ENCODE results near the gene PGRMC2. TPM values are rescaled to one million over a fixed set of nuclear protein-coding genes. Genes with fewer than 3 reads are reported as not detected.

PGRMC2 gene
- total and polyA plus RNA-seq, 2 of the 4 experiments (the other 2 are of a cell fraction), result 13.4 to 40.7 TPM

DNA sequence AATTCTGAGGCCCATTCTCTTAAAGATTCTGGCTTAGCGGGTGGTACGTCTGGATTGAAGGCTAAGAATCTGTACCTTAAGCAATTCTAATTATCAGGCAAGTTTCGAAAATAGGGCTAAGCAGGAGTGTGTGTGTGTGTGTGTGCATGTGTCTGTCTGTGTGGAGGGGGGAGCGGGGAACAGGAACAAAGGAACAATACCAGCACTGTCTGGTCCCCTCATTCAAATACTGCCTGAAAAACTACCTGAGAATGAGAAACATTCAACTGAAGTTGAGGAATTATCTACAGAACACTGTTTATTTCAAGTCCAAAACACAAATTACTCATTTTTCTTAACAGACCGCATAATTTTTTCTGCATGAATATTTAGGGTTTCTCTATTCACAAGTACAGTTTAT, 18.6 kb downstream of the PGRMC2 start:
- no peak overlapping the region for H4K8ac ChIP-seq (ENCODE audit: low read depth in 2 of 2, low read length in 2 of 2)
- no TSS peak for BruUV-seq (replicated peaks)
- peaks cover 10 to 23% of the 10 kb centered on the region in 2 experiments for H3K79me1 ChIP-seq (ENCODE audit: low read depth in 1 of 2, low read length in 2 of 2)
- H4K91ac ChIP-seq (ENCODE audit: insufficient read depth, low read depth, low read length), result no peak overlapping the region
- no peak overlapping the region for H3K14ac ChIP-seq (replicated peaks; ENCODE audit: low read depth, low read length)
- no peak overlapping the region for H3K4me2 ChIP-seq (ENCODE audit: low read depth, low read length)
- no peak overlapping the region for H2BK15ac ChIP-seq (ENCODE audit: low read depth, low read length)
- H3K27me3 ChIP-seq (ENCODE audit: control insufficient read depth, insufficient read depth, low read length), result no peaks in the 10 kb centered on the region
- H3K18ac ChIP-seq (ENCODE audit: low read depth, low read length), result 0 out of 2 replicates have a peak overlapping the region, but pooled peaks have one; percentile 0
- dilution Hi-C loops (cut with HindIII; ENCODE audit: low sequenced_read_pairs, unreplicated experiment) (no loop called here), intact Hi-C loops (cut with micrococcal nuclease) (no loop called here), in situ Hi-C loops (cut with MboI; ENCODE audit: low sequenced_read_pairs) (no loop called here)
- no peak overlapping the region for H3K56ac ChIP-seq (ENCODE audit: extremely low read depth, insufficient read depth, low read length)
- H2BK120ac ChIP-seq (ENCODE audit: low read depth, low read length), result no peak overlapping the region
- no peak for TF ChIP-seq POLR2A (IDR thresholded peaks at IDR 0.05; ENCODE audit: low read depth, low read length)
- TF ChIP-seq CEBPB (IDR thresholded peaks at IDR 0.05; ENCODE audit: low read depth, low read length), result no peak
- TF ChIP-seq RFX5 (IDR thresholded peaks at IDR 0.05; ENCODE audit: low read depth, low read length), result no peak
- TF ChIP-seq, protein P1, sequence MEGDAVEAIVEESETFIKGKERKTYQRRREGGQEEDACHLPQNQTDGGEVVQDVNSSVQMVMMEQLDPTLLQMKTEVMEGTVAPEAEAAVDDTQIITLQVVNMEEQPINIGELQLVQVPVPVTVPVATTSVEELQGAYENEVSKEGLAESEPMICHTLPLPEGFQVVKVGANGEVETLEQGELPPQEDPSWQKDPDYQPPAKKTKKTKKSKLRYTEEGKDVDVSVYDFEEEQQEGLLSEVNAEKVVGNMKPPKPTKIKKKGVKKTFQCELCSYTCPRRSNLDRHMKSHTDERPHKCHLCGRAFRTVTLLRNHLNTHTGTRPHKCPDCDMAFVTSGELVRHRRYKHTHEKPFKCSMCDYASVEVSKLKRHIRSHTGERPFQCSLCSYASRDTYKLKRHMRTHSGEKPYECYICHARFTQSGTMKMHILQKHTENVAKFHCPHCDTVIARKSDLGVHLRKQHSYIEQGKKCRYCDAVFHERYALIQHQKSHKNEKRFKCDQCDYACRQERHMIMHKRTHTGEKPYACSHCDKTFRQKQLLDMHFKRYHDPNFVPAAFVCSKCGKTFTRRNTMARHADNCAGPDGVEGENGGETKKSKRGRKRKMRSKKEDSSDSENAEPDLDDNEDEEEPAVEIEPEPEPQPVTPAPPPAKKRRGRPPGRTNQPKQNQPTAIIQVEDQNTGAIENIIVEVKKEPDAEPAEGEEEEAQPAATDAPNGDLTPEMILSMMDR (conservative IDR thresholded peaks at IDR 0.05; ENCODE audit: low read depth, low read length), result no peak
- TF ChIP-seq, protein P2, sequence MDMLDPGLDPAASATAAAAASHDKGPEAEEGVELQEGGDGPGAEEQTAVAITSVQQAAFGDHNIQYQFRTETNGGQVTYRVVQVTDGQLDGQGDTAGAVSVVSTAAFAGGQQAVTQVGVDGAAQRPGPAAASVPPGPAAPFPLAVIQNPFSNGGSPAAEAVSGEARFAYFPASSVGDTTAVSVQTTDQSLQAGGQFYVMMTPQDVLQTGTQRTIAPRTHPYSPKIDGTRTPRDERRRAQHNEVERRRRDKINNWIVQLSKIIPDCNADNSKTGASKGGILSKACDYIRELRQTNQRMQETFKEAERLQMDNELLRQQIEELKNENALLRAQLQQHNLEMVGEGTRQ (IDR thresholded peaks at IDR 0.05; ENCODE audit: low read depth, low read length), result no peak
- TF ChIP-seq RCOR1 (IDR thresholded peaks at IDR 0.05; ENCODE audit: insufficient replicate concordance, low read length), result no peak
- TF ChIP-seq NFE2L2 (IDR thresholded peaks at IDR 0.05; ENCODE audit: low read depth, low read length), result no peak
- no peak for TF ChIP-seq BHLHE40 (IDR thresholded peaks at IDR 0.05; ENCODE audit: low read depth, low read length)
- no peak for TF ChIP-seq SMC3 (IDR thresholded peaks at IDR 0.05; ENCODE audit: low read depth, low read length)
- no peak for TF ChIP-seq FOS (IDR thresholded peaks at IDR 0.05; ENCODE audit: low read depth, low read length)
- no peak for TF ChIP-seq MXI1 (IDR thresholded peaks at IDR 0.05; ENCODE audit: borderline replicate concordance, low read depth, low read length)
- no peak for TF ChIP-seq RAD21 (IDR thresholded peaks at IDR 0.05; ENCODE audit: low read length)
- TF ChIP-seq, protein P3, sequence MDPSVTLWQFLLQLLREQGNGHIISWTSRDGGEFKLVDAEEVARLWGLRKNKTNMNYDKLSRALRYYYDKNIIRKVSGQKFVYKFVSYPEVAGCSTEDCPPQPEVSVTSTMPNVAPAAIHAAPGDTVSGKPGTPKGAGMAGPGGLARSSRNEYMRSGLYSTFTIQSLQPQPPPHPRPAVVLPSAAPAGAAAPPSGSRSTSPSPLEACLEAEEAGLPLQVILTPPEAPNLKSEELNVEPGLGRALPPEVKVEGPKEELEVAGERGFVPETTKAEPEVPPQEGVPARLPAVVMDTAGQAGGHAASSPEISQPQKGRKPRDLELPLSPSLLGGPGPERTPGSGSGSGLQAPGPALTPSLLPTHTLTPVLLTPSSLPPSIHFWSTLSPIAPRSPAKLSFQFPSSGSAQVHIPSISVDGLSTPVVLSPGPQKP (IDR thresholded peaks at IDR 0.05; ENCODE audit: borderline replicate concordance, low read depth, low read length), result no peak
- H3K4me3 ChIP-seq (ENCODE audit: insufficient read depth, low read depth, low read length), result no peak overlapping the region
- no CpG with 5 or more reads among the region's 5 CpGs for WGBS, 2 experiments (ENCODE audit: extremely low coverage in 2 of 2, insufficient read length in 1 of 2)
- no peak overlapping the region for H3K9ac ChIP-seq (ENCODE audit: low read depth, low read length)
- peaks cover 11% of the 10 kb centered on the region for H3K9me3 ChIP-seq (ENCODE audit: control insufficient read depth, insufficient read depth, low read length)
- no peak overlapping the region for H2AFZ ChIP-seq (replicated peaks; ENCODE audit: low read length, poor library complexity)
- no peak overlapping the region for H4K5ac ChIP-seq (ENCODE audit: low read depth, low read length)
- no peak overlapping the region for H2BK20ac ChIP-seq (ENCODE audit: low read depth, low read length)
- H3K36me3 ChIP-seq (ENCODE audit: control insufficient read depth, insufficient read depth, low read length), result peaks cover 19% of the 10 kb centered on the region
- ChIA-PET POLR2A (ENCODE audit: unreplicated experiment) (no interaction called here), CTCF (no interaction called here)
- DNase-seq, result no peak
- peak overlapping the region; percentile 49 for H2BK5ac ChIP-seq (ENCODE audit: low read depth, low read length, poor library complexity, severe bottlenecking)
- 0 out of 2 replicates have a peak overlapping the region, but pooled peaks have one; percentile 40 for H2AK5ac ChIP-seq (ENCODE audit: low read depth, low read length)
- H4K20me1 ChIP-seq (ENCODE audit: insufficient read depth, low read length), result peaks cover 4% of the 10 kb centered on the region; the same call in 1 of the 2 replicates
- ATAC-seq (ENCODE audit: low read depth), result peak; percentile 38
- H3K9me1 ChIP-seq (ENCODE audit: insufficient read depth, low read length), result no peaks in the 10 kb centered on the region; the same call in 1 of the 2 replicates
- H3K4ac ChIP-seq (ENCODE audit: low read depth, low read length), result no peak overlapping the region
- H2AK9ac ChIP-seq (replicated peaks; ENCODE audit: low read depth, low read length, poor library complexity), result no peak overlapping the region
- H3K23ac ChIP-seq (ENCODE audit: low read depth, low read length), result no peak overlapping the region
- peak overlapping the region; percentile 10; the same call in 1 of the 2 replicates for H3K27ac ChIP-seq (ENCODE audit: insufficient read depth, low read length)
- H3K4me1 ChIP-seq (ENCODE audit: control insufficient read depth, insufficient read depth, low read length), result peaks cover 2% of the 10 kb centered on the region; the same call in 1 of the 2 replicates

All from IMR-90 (cell line).